ENCODE measurements around the gene IL10RB.
"Not testable (repeated sequence)": the region's sequence is repeated elsewhere in the genome, so short reads cannot be mapped to it uniquely, and the experiment has no call there.

Gene IL10RB

DNA sequence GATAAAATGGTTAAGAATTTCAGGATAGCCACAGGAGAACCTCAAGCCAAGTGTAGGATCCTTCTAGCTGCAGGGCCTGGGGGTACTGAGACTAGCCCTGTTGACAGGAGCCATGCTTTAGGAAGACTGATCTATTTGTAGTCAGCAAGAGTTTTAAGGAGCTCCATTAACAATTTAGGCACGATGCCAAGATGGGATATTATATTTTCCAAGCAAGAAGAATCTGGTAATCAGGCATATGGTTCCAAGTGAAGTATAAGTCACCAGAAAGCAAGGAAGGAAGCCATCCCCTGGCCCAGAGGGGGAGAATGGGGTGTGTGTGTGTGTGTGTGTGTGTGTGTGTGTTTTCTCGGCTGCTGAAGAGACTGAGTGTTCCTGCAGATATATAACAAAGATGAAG lies 29.4 kb upstream of the IL10RB start:
- DNase-seq (ENCODE audit: extremely low read depth, low read depth), result no peak
- TF ChIP-seq, protein P1, sequence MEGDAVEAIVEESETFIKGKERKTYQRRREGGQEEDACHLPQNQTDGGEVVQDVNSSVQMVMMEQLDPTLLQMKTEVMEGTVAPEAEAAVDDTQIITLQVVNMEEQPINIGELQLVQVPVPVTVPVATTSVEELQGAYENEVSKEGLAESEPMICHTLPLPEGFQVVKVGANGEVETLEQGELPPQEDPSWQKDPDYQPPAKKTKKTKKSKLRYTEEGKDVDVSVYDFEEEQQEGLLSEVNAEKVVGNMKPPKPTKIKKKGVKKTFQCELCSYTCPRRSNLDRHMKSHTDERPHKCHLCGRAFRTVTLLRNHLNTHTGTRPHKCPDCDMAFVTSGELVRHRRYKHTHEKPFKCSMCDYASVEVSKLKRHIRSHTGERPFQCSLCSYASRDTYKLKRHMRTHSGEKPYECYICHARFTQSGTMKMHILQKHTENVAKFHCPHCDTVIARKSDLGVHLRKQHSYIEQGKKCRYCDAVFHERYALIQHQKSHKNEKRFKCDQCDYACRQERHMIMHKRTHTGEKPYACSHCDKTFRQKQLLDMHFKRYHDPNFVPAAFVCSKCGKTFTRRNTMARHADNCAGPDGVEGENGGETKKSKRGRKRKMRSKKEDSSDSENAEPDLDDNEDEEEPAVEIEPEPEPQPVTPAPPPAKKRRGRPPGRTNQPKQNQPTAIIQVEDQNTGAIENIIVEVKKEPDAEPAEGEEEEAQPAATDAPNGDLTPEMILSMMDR (IDR thresholded peaks at IDR 0.05; ENCODE audit: low read depth, low read length), result no peak

DNA sequence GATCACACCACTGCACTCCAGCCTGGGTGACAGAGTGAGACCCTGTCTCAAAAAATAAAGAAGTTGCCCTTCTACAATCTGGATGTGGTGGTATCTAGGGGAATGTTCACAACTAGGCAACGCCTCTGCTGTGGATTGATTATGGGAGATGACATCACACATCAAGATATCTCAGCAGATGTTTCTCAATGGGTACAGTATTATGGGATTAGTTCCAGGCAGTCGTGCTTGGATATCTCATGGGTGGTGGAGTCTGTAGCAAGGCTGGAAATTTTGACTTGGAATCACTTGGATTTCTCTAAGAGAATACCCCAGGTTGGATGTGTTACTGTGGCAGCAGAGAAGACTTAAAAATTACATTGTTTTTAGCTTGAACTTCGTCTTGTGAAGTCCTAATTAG lies 28.7 kb upstream of the IL10RB start:
- TF ChIP-seq, protein P1 (IDR thresholded peaks at IDR 0.05; ENCODE audit: low read depth, low read length), result no peak
- no peak for DNase-seq (ENCODE audit: extremely low read depth, low read depth)

DNA sequence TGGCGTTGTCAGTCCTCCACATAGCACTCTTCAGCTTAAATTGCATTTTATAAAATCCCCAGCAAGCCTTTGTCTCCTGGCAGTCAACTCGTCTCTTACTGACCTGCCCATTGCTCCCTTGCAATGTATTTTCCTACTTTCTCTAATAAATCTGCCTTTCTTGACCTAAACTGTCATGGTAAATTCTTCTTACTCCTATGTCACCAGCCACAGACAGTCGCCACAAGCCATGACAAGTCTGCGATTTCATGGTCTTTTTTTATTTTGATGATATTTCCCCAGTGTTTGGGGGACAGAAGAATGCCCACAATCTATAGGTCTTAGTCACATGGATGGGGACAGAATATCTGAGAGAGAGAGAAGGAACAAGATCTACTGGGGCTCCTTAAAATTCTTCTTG lies 28.0 kb upstream of the IL10RB start:
- no peak for DNase-seq (ENCODE audit: extremely low read depth, low read depth)
- TF ChIP-seq, protein P1 (IDR thresholded peaks at IDR 0.05; ENCODE audit: low read depth, low read length), result no peak

DNA sequence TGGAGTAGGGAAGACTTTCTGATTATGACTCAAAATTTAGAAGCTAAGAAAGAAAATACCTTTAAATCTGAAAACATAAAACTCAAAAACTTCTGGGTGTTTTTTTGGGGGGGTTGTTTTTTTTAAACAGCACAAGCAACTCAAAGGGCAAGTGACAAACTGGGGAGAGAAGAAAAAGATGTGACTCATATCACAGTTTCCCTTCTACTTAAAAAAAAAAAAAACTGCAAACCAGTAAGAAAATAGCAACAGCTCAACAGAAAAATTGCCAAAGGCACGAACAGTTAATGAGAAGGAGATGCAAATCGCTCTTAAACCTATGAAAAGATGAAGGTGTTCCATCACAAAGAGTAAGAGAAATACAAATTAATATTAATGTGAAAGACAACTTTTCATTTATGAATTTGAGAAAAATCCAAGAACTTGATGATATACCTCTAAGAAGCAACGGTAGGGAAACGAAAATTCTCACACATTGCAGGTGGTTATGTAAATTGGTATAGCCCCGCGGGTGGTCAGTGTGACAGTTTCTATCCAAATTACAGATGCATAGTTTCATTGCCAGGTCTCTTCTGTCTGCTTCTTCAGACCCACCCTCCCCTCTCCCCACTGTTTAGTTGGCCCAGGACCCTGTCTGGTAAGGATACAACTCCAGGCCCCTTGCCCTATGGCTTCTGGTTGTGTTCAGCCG lies 27.5 kb upstream of the IL10RB start:
- DNase-seq (ENCODE audit: extremely low read depth, low read depth), result no peak
- TF ChIP-seq, protein P1 (IDR thresholded peaks at IDR 0.05; ENCODE audit: low read depth, low read length), result no peak

DNA sequence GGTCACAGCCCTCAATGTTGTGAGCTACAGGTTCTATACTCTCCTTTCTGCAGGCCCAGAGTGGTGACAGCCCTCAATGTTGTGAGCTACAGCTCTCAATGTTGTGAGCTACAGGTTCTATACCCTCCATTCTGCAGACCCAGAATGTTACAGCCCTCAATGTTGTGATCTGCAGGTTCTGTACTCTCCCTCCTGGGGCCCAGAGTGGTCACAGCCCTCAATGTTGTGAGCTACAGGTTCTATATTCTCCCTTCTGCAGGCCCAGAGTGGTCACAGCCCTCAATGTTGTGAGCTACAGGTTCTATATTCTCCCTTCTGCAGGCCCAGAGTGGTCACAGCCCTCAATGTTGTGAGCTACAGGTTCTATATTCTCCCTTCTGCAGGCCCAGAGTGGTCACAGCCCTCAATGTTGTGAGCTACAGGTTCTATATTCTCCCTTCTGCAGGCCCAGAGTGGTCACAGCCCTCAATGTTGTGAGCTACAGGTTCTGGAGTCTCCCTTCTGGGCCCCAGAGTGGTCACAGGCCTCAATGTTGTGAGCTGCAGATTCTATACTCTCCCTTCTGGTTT lies 26.5 kb upstream of the IL10RB start:
- DNase-seq (ENCODE audit: extremely low read depth, low read depth), result not testable (repeated sequence)

DNA sequence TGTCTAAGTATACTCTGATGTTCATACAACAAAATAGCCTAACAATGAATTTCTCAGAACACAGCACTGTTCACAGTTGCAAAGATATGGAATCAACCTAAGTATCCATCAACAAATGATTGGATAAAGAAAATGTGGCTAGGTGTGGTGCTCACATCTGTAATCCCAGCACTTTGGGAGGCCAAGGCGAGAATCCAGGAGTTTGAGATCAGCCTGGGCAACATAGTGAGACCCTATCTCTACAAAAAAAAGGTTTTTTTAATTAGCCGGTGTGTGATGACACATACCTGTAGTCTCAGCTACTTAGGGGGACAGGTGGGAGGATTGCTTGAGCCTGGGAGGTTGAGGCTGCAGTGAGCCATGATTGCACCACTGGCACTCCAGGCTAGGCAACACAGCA lies 25.8 kb upstream of the IL10RB start:
- TF ChIP-seq, protein P1 (IDR thresholded peaks at IDR 0.05; ENCODE audit: low read depth, low read length), result no peak
- no peak for DNase-seq (ENCODE audit: extremely low read depth, low read depth)

DNA sequence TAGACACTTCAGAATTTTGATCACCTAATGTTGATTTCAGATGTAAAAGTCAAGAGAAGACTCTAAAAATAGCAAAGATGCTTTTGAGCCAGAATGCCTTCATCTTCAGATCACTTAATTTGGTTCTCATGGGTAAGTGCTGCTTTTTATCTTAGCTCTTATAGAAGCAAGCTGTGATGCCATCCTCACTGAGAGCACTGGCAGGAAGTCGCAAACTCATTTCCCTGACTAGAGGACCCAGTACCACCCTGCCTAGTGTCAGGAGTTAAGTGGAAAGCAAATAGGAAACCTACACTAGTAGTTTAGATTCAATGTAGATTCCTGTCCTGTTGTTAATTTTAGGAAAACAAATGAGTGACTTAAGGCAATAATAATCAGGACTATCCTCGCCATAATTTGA lies 24.3 kb upstream of the IL10RB start:
- TF ChIP-seq, protein P1 (IDR thresholded peaks at IDR 0.05; ENCODE audit: low read depth, low read length), result no peak
- DNase-seq (ENCODE audit: extremely low read depth, low read depth), result no peak

DNA sequence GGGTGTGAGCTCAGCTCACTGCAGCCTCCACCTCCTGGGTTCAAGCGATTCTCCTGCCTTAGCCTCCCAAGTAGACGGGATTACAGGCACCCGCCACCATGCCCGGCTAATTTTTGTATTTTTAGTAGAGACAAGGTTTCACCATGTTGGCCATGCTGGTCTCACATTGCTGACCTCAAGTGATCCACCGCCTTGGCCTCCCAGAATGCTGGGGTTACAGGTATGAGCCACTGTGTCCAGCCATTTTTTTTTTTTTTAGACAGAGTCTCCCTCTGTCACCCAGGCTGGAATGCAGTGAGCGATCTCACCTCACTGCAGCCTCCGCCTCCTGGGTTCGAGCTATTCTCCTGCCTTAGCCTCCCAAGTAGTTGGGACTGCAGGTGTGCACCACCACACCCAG lies 23.3 kb upstream of the IL10RB start:
- not testable (repeated sequence) for DNase-seq (ENCODE audit: extremely low read depth, low read depth)
